Memory B cell (primary cell): ENCODE results near the gene BICD1.
A peak's percentile ranks its signal among the peaks of the same experiment; 100 is the strongest.

Experiments used
- ATAC-seq: fragments of 150-1000 bp; cut with Tn5 transposase; 2 replicates; pipeline ENCODE4 v1.10.0; 2021; ENCODE audit warnings: low read depth, mild to moderate bottlenecking, moderate library complexity
- DNase-seq, 2 donors: peaks; one replicate each; pipeline ENCODE4 v3.0.0; 2022; ENCODE audit warnings: low spot score in 2 of 2
- H3K27ac Mint-ChIP-seq: one replicate; pipeline ENCODE4 v1.8.0; 2022; ENCODE audit warnings: mild to moderate bottlenecking, moderate library complexity, mixed read lengths
- H3K27me3 Mint-ChIP-seq: one replicate; pipeline ENCODE4 v1.8.0; 2022; ENCODE audit warnings: mixed read lengths
- H3K36me3 Mint-ChIP-seq: one replicate; pipeline ENCODE4 v1.8.0; 2022; ENCODE audit warnings: mild to moderate bottlenecking, mixed read lengths
- H3K4me1 Mint-ChIP-seq: one replicate; pipeline ENCODE4 v1.8.0; 2022; ENCODE audit warnings: mixed read lengths
- H3K4me3 Mint-ChIP-seq: one replicate; pipeline ENCODE4 v1.8.0; 2022; ENCODE audit warnings: mild to moderate bottlenecking, moderate library complexity, mixed read lengths
- H3K9me3 Mint-ChIP-seq: one replicate; pipeline ENCODE4 v1.8.0; 2022; ENCODE audit warnings: mixed read lengths

Gene BICD1

GRCh38 chr12:32379667-32380066 is 273.0 kb downstream of the BICD1 start:
- Mint-ChIP-seq H3K9me3 (no peaks in the 10 kb centered on the region), H3K4me1 (no peaks in the 10 kb centered on the region), H3K36me3 (peaks cover 3% of the 10 kb centered on the region), H3K27ac (no peak overlapping the region), H3K27me3 (no peaks in the 10 kb centered on the region), H3K4me3 (no peak overlapping the region)
- no peak for ATAC-seq
- no peak for DNase-seq

GRCh38 chr12:32382226-32382625 is 275.6 kb downstream of the BICD1 start:
- Mint-ChIP-seq H3K27me3 (no peaks in the 10 kb centered on the region), H3K27ac (no peak overlapping the region), H3K36me3 (peaks cover 3% of the 10 kb centered on the region), H3K9me3 (no peaks in the 10 kb centered on the region), H3K4me3 (no peak overlapping the region), H3K4me1 (no peaks in the 10 kb centered on the region)
- no peak for ATAC-seq
- no peak for DNase-seq

- Mint-ChIP-seq H3K4me1 (peaks cover 3% of the 10 kb centered on the region), H3K4me3 (peak overlapping the region; percentile 62), H3K9me3 (no peaks in the 10 kb centered on the region), H3K27ac (no peak overlapping the region), H3K27me3 (peaks cover 3% of the 10 kb centered on the region), H3K36me3 (no peaks in the 10 kb centered on the region)
- DNase-seq (peak in 1 of 2 donors; percentile 22), ATAC-seq (peak; percentile 49)
Measured at GRCh38 chr12:32390572-32391219, 284.0 kb downstream of the BICD1 start.

GRCh38 chr12:32395026-32395425 is 288.4 kb downstream of the BICD1 start:
- Mint-ChIP-seq H3K4me1 (peaks cover 8% of the 10 kb centered on the region), H3K36me3 (no peaks in the 10 kb centered on the region)

GRCh38 chr12:32397696-32398095 is 291.0 kb downstream of the BICD1 start:
- Mint-ChIP-seq H3K27ac (no peak overlapping the region), H3K36me3 (no peaks in the 10 kb centered on the region), H3K9me3 (no peaks in the 10 kb centered on the region), H3K4me3 (peak overlapping the region; percentile 21), H3K27me3 (peaks cover 5% of the 10 kb centered on the region), H3K4me1 (peaks cover 5% of the 10 kb centered on the region)
- DNase-seq (no peak), ATAC-seq (no peak)

More at GRCh38 chr12:32395026-32395425, 288.4 kb downstream of the BICD1 start:
- Mint-ChIP-seq H3K9me3 (no peaks in the 10 kb centered on the region), H3K27me3 (peaks cover 8% of the 10 kb centered on the region), H3K4me3 (no peak overlapping the region), H3K27ac (no peak overlapping the region)
- no peak for DNase-seq
- no peak for ATAC-seq

GRCh38 chr12:32398181-32398580 is 291.5 kb downstream of the BICD1 start:
- Mint-ChIP-seq H3K4me3 (peak overlapping the region; percentile 11), H3K36me3 (no peaks in the 10 kb centered on the region), H3K4me1 (peaks cover 5% of the 10 kb centered on the region), H3K27ac (no peak overlapping the region), H3K27me3 (peaks cover 5% of the 10 kb centered on the region), H3K9me3 (no peaks in the 10 kb centered on the region)
- DNase-seq: no peak
- ATAC-seq: no peak

GRCh38 chr12:32398816-32399369 is 292.2 kb downstream of the BICD1 start:
- H3K27ac Mint-ChIP-seq: no peak overlapping the region
- ATAC-seq: no peak

GRCh38 chr12:32399370-32400113 is 292.9 kb downstream of the BICD1 start, which contains the start of gene FGD4:
FGD4 (plus strand) TSS chr12:32399558.
- ATAC-seq: peak; percentile 83
- H3K27ac Mint-ChIP-seq: peak within 1 kb of the TSS; percentile 20
- H3K4me3 Mint-ChIP-seq: peak within 1 kb of the TSS; percentile 96
- H3K27me3 Mint-ChIP-seq: peaks cover 5% of the 10 kb centered on the region
- H3K36me3 Mint-ChIP-seq: no peaks in the 10 kb centered on the region
- H3K9me3 Mint-ChIP-seq: no peaks in the 10 kb centered on the region
- DNase-seq: peak; percentile 31 to 50
- peaks cover 5% of the 10 kb centered on the region for H3K4me1 Mint-ChIP-seq

More at GRCh38 chr12:32398816-32399369, 292.2 kb downstream of the BICD1 start:
- Mint-ChIP-seq H3K27me3 (peaks cover 5% of the 10 kb centered on the region), H3K9me3 (no peaks in the 10 kb centered on the region), H3K36me3 (no peaks in the 10 kb centered on the region), H3K4me3 (peak overlapping the region; percentile 96), H3K4me1 (peaks cover 5% of the 10 kb centered on the region)
- no peak for DNase-seq

GRCh38 chr12:32400114-32400672 is 293.5 kb downstream of the BICD1 start:
- peak overlapping the region; percentile 73 for H3K4me3 Mint-ChIP-seq
- H3K36me3 Mint-ChIP-seq: no peaks in the 10 kb centered on the region
- no peaks in the 10 kb centered on the region for H3K9me3 Mint-ChIP-seq
- no peak overlapping the region for H3K27ac Mint-ChIP-seq
- peaks cover 5% of the 10 kb centered on the region for H3K27me3 Mint-ChIP-seq
- ATAC-seq (no peak), DNase-seq (no peak)
- H3K4me1 Mint-ChIP-seq: peaks cover 5% of the 10 kb centered on the region

GRCh38 chr12:32400866-32401265 is 294.2 kb downstream of the BICD1 start:
- H3K4me1 Mint-ChIP-seq: peaks cover 5% of the 10 kb centered on the region
- ATAC-seq: no peak
- H3K9me3 Mint-ChIP-seq: no peaks in the 10 kb centered on the region
- no peak for DNase-seq
- H3K27me3 Mint-ChIP-seq: peaks cover 5% of the 10 kb centered on the region
- no peak overlapping the region for H3K4me3 Mint-ChIP-seq
- H3K36me3 Mint-ChIP-seq: no peaks in the 10 kb centered on the region
- H3K27ac Mint-ChIP-seq: no peak overlapping the region

GRCh38 chr12:32402170-32402569 is 295.5 kb downstream of the BICD1 start:
- peaks cover 5% of the 10 kb centered on the region for H3K4me1 Mint-ChIP-seq
- H3K27ac Mint-ChIP-seq: no peak overlapping the region
- DNase-seq (no peak), ATAC-seq (no peak)
- H3K9me3 Mint-ChIP-seq: no peaks in the 10 kb centered on the region
- H3K36me3 Mint-ChIP-seq: no peaks in the 10 kb centered on the region
- H3K27me3 Mint-ChIP-seq: peaks cover 2% of the 10 kb centered on the region
- H3K4me3 Mint-ChIP-seq: no peak overlapping the region

GRCh38 chr12:32402946-32403345 is 296.3 kb downstream of the BICD1 start:
- H3K27ac Mint-ChIP-seq: no peak overlapping the region
- H3K4me3 Mint-ChIP-seq: no peak overlapping the region
- no peaks in the 10 kb centered on the region for H3K36me3 Mint-ChIP-seq
- no peak for ATAC-seq
- H3K4me1 Mint-ChIP-seq: peaks cover 5% of the 10 kb centered on the region
- DNase-seq: no peak
- no peaks in the 10 kb centered on the region for H3K9me3 Mint-ChIP-seq
- peaks cover 7% of the 10 kb centered on the region for H3K27me3 Mint-ChIP-seq

GRCh38 chr12:32407795-32408194 is 301.1 kb downstream of the BICD1 start:
- ATAC-seq: no peak
- no peak for DNase-seq
- Mint-ChIP-seq H3K9me3 (no peaks in the 10 kb centered on the region), H3K36me3 (no peaks in the 10 kb centered on the region), H3K27ac (no peak overlapping the region), H3K4me1 (peaks cover 7% of the 10 kb centered on the region), H3K27me3 (peaks cover 13% of the 10 kb centered on the region), H3K4me3 (no peak overlapping the region)

- H3K4me1 Mint-ChIP-seq: peaks cover 6% of the 10 kb centered on the region
- no peak for DNase-seq
- no peak overlapping the region for H3K27ac Mint-ChIP-seq
- ATAC-seq: no peak
- H3K27me3 Mint-ChIP-seq: peaks cover 7% of the 10 kb centered on the region
- no peak overlapping the region for H3K4me3 Mint-ChIP-seq
- no peaks in the 10 kb centered on the region for H3K36me3 Mint-ChIP-seq
- no peaks in the 10 kb centered on the region for H3K9me3 Mint-ChIP-seq
Measured at GRCh38 chr12:32413412-32413811, 306.8 kb downstream of the BICD1 start.
